HG03066 (cell line): ENCODE results near the gene FBLN5.

Experiments used
- ATAC-seq: cut with Tn5 transposase; IDR thresholded peaks from one replicate; pipeline ENCODE4 v1.9.1; 2021; ENCODE audit warnings: low read depth; ENCODE audit not compliant: unreplicated experiment

The FBLN5 gene

GRCh38 chr14:91947475-91948184 lies at the start of gene FBLN5:
FBLN5 (minus strand) TSS chr14:91947694; CDS start chr14:91947229, 465 bp downstream.
- no peak for ATAC-seq

DNA sequence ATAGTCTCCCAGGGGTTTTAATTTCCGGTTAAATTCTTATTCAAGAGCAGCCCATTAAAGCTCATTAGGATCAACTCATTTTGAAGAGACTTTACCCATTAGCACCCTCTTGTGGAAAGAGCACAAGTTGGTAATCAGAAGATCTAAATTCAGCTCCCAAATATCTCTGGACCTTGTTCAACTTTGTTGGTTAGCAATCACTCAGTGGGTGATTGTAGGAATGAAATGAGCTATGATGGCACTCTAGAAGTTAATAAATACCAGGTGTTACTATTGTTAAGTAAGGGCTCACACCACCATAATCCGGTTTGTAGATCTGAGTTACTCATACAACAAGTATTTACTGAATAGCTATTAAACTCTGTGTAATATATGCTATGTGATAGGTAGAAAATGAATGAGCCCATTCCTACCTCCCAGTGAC lies 49.5 kb upstream of the FBLN5 start:
- ATAC-seq: no peak

DNA sequence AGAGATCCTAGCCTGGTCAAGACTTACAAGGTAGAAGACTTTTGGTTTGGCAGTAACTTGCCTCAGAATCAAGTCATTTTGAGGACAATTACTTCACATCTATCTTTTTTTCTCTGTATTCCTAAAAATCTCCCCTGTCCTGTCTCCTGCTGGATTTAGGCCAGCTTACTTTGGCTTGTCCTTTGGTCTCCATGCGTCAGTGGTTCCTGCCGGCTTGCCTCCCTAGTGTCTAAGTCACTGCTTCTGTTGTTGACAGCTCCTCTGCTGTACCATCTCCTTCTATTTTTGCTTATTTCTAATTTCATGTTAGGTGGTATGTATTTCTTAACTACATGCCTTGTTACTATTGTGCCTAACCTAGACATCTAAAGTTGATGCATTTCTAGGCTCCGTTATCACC lies 39.7 kb upstream of the FBLN5 start:
- ATAC-seq: no peak

DNA sequence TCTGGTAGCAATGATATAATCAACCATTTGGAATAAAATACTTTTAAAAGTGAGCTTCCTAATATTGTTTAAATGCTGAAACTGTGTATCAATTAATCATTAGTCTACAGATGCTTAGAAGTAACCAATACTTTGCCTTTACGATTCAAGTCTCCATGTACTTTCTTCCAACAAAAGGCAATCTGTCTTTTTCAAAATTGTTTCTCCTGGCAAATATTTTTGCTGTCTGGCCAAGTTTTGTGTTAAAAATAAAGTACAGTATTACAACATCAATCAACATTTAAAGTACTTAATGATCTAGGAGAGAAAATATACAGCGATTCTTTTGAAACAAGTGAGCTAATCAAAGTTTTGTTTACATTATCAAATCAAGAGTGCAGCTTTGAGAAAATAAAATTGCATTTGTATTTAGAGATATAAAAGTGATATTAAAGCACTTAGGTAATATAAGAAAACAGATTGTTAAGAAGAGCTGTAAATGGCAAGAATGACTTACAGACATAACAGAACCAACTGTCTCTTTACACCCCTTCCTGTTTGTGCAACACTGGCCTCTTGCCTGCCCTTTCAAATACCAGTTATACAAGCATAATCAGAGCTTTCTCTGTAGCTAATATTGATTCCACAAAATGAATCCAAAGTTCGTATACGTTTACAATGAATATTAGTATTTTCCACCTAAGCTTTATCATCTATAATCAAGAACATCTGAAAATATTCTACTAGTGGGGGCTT lies 38.2 kb upstream of the FBLN5 start:
- no peak for ATAC-seq

DNA sequence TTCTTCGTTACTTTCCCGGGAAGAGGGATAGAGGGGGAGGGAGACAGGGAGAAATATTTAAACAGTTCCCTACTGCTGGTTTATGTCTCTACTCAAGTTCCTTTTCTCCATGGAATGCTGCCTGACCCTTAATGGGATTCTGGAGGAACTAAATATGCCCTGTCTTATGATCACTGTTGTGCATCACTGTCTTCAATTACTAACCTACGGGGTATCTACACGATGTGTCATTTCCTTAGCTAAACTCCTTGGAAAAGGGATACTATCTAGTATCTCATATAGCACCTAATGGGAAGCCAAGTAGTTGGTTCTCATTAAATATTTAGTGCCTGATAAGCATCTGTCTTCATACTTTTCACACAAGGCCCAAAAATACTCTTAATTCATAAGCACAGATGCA lies 37.5 kb upstream of the FBLN5 start:
- ATAC-seq: no peak

DNA sequence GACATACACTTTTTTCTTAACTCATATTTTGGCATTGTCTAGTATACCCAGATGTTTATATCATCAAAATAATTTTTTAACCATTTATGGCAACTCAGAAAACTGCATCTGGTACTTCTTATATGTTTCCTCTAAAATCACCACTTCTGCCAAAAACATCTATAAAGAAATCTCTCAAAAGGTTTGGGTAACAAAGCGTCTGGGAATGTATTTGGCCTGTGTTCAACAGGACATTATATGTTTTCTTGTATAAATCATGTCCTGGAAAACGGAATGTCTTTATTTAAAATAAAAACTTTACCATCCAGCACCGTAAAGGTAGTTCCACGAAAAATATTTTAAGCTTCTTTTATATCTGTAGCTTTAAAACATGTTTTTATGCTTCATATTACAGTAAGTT lies 36.1 kb upstream of the FBLN5 start:
- ATAC-seq: no peak

DNA sequence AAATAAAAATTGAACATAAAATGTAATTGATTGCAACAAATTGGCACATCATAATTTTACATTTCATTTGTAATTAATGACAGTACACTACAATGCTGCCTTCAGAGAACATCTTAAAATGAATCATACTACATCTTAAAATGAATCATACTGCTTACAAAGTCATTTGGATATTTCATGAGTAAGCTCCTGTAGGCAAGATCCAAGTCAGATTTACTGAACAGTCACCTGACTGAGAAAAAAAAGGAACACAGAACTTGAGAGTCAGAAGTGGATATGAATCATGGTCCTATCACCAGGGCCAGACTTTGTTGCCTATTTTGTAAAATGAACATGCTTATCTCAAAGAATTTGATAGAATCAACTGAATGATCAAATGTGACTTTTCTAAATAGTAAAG lies 32.7 kb upstream of the FBLN5 start:
- ATAC-seq: no peak

GRCh38 chr14:91977884-91978283 lies 30.4 kb upstream of the FBLN5 start:
- no peak for ATAC-seq

DNA sequence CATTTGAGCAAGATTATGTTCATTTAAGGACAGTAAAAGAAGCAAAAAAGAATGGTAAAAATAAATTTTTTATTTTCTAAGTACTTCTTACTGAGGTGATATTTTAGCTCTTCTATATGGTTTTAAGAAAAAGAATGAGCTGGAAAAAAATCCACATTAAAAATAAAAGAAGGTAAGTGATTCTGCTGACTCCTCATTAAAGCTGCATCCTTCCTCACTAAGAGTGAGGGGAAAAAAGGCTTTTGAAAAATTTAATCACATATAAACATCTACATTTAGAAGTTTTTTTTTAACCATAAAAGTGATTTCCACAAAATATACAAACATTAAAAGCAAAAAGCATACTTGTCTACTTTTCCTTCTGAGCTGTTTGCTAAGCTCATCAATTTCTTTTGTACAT lies 28.3 kb upstream of the FBLN5 start:
- no peak for ATAC-seq

DNA sequence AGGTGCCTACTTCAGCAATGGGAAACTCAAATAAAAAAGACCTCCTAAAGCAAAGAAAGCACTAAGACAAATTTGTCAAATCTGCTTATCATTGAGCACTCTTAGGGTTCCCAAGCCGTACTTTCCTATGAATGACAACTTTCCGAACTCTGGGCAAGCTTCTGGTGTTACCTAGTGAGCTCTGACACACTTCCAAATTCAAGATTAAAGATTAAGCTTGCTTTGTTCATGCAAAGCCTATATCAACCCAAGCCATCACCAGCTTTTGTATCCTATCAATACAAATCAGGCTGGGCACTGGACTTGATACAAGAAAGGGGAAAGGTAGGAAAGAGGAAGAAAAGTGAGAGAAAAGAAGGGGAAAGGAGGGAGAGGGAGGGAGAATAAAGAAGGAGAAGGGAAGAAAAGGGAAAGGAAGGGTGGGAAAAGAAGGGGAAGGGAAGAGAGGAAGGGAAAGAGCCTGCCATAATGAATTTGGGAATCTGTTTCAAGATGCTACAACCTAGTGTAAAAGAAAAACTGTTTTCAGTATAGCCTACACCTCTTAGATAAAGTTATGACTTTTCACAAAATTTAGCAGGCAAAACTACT lies 23.8 kb upstream of the FBLN5 start:
- no peak for ATAC-seq

- no peak for ATAC-seq
These were observed 20.8 kb upstream of the FBLN5 start for GRCh38 chr14:91968280-91968679.

GRCh38 chr14:91964724-91965123 lies 17.2 kb upstream of the FBLN5 start:
- no peak for ATAC-seq

- ATAC-seq: no peak
These were observed 16.5 kb upstream of the FBLN5 start for GRCh38 chr14:91964011-91964410.

DNA sequence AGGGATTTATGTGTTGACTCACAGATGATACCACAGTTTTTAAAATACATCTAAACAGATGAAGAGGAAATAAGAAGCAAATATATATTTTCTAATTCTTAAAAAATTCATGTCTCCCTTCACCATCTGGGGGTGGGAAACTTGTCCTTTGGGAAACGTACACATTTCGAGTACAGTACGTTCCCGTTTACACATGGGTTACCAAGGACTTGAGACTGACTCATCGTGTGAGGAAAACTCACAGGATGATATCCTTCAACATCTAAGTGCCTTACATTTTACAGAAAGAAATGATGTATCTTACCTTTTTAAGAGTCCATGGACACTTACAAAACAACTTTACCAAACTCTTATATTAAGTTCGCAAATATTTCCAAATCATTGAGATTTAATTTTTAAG lies 16.0 kb upstream of the FBLN5 start:
- no peak for ATAC-seq

GRCh38 chr14:91961297-91962220 lies 14.1 kb upstream of the FBLN5 start:
- ATAC-seq: no peak

GRCh38 chr14:91957876-91958313 lies 10.4 kb upstream of the FBLN5 start:
- no peak for ATAC-seq

GRCh38 chr14:91956616-91957015 lies 9.1 kb upstream of the FBLN5 start:
- ATAC-seq: no peak

- no peak for ATAC-seq
These were observed 7.7 kb upstream of the FBLN5 start for GRCh38 chr14:91955168-91955567.

DNA sequence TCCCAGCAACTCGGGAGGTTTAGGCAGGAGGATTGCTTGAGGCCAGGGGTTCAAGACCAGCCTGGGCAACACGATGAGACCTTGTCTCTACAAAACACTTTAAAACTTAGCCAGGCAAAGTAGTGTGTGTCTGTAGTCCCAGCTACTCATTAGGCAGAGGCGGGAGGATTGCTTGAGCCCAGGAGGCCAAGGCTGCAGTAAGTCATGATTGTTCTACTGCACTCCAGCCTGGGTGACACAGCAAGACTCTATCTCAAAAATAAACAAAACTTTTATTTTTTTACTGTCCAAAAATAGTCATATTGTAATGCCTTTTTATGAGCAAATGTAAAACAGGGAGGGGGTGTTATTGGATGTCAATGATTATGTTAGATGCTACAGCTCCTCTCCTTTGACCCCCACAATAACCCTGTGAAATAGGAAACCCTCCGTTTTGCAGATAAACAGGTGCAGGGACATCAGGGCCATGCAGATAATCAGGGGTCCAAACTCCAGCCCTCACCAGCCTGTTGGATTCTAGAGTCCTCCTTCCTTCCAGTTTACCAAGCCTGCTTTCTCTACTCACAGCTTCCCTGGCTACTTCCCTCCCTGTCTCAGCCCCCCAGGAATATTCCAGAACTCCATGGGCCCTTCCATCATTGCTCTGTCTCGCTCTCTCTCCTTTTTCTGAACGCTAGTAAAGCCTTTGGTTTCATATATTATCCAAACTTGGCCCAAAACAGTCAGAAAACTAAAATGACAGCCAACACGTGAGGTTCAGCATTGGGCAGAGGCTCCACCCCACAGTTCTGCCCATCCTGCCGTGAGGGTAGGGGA lies 5.9 kb upstream of the FBLN5 start:
- ATAC-seq: no peak
